Measurements from ENCODE around the gene POFUT1. TPM values are rescaled to one million over a fixed set of nuclear protein-coding genes. Genes with fewer than 3 reads are reported as not detected.

POFUT1 gene
- total RNA-seq, 4 donors from 2014 or later, result 28.8 to 42.4 (median 33.5) TPM

- Histone ChIP-seq H3K9me3 (no peaks in the 10 kb centered on the region), H3K27ac (peak overlapping the region; percentile 61 to 94 (median 90)), H3K27me3 (no peaks in the 10 kb centered on the region), H3K4me1 (peaks cover 16 to 81% (median 40%) of the 10 kb centered on the region in 3 donors), H3K36me3 (peaks cover 0 to 23% of the 10 kb centered on the region in 2 donors), H3K4me3 (no peak overlapping the region)
- 43 to 62% methylated on average over 3 to 5 of the region's 5 CpGs for WGBS, 2 donors (ENCODE audit: low coverage in 1 of 2)
- no peak for ATAC-seq
- no peak for TF ChIP-seq POLR2AphosphoS5 (IDR thresholded peaks at IDR 0.05)
- no peak for TF ChIP-seq CTCF (IDR thresholded peaks at IDR 0.05)
- TF ChIP-seq EP300 (IDR thresholded peaks at IDR 0.05), result no peak
- TF ChIP-seq POLR2A (IDR thresholded peaks at IDR 0.05), result no peak
Observed at GRCh38 chr20:32205110-32205842, 2.4 kb upstream of the POFUT1 start.

- no peak for ATAC-seq
- Histone ChIP-seq H3K4me3 (peak overlapping the region; percentile 91 to 94), H3K4me1 (peaks cover 16 to 81% (median 40%) of the 10 kb centered on the region in 3 donors), H3K9me3 (no peaks in the 10 kb centered on the region), H3K27me3 (no peaks in the 10 kb centered on the region), H3K27ac (peak overlapping the region; percentile 61 to 94 (median 90)), H3K36me3 (peaks cover 0 to 23% of the 10 kb centered on the region in 2 donors)
- TF ChIP-seq POLR2A (IDR thresholded peaks at IDR 0.05) (no peak), CTCF (IDR thresholded peaks at IDR 0.05) (no peak), EP300 (IDR thresholded peaks at IDR 0.05) (no peak), POLR2AphosphoS5 (IDR thresholded peaks at IDR 0.05) (no peak)
- WGBS, 2 donors (ENCODE audit: low coverage in 1 of 2), result 32 to 52% methylated on average over 2 to 3 of the region's 8 CpGs
Observed at GRCh38 chr20:32205843-32206759, 1.6 kb upstream of the POFUT1 start.

- TF ChIP-seq EP300 (IDR thresholded peaks at IDR 0.05) (no peak), CTCF (IDR thresholded peaks at IDR 0.05) (no peak), POLR2AphosphoS5 (IDR thresholded peaks at IDR 0.05) (no peak), POLR2A (IDR thresholded peaks at IDR 0.05) (no peak)
- Histone ChIP-seq H3K27ac (peak overlapping the region; percentile 72 to 94 (median 90)), H3K36me3 (peaks cover 0 to 23% of the 10 kb centered on the region in 2 donors), H3K4me1 (peaks cover 16 to 73% (median 37%) of the 10 kb centered on the region in 3 donors), H3K4me3 (peak overlapping the region; percentile 91 to 94), H3K9me3 (no peaks in the 10 kb centered on the region), H3K27me3 (no peaks in the 10 kb centered on the region)
- no peak for ATAC-seq
- 5 to 7% methylated on average over 8 to 9 of the region's 40 CpGs for WGBS, 2 donors (ENCODE audit: low coverage in 1 of 2)
Observed at GRCh38 chr20:32206760-32207625, 687 bp upstream of the POFUT1 start.

- H3K27ac ChIP-seq, result peak overlapping the region in 2 of 4 donors; percentile 91 to 94
- H3K36me3 ChIP-seq, result peaks cover 0 to 36% of the 10 kb centered on the region in 2 donors
- H3K9me3 ChIP-seq, result no peaks in the 10 kb centered on the region
- H3K4me1 ChIP-seq, result peaks cover 14 to 57% (median 34%) of the 10 kb centered on the region in 3 donors
- no peak for ATAC-seq
- H3K4me3 ChIP-seq, result peak overlapping the region; percentile 91 to 94
- TF ChIP-seq POLR2AphosphoS5 (IDR thresholded peaks at IDR 0.05), result no peak
- no peak for TF ChIP-seq CTCF (IDR thresholded peaks at IDR 0.05)
- TF ChIP-seq EP300 (IDR thresholded peaks at IDR 0.05), result no peak
- no peak for TF ChIP-seq POLR2A (IDR thresholded peaks at IDR 0.05)
- no peaks in the 10 kb centered on the region for H3K27me3 ChIP-seq
- 54 to 63% methylated on average over 8 to 9 of the region's 13 CpGs for WGBS, 2 donors (ENCODE audit: low coverage in 1 of 2)
Observed at GRCh38 chr20:32208499-32209154, 947 bp downstream of the POFUT1 start.

Measured in gastroesophageal sphincter (tissue), 4 donors.